HepG2 (cell line): ENCODE measurements around the gene QSOX2.

Source experiments
- CBX2 ChIP-seq, 2 experiments: fragments of 200-600 bp in 1 of 2; sonication (generic); formaldehyde crosslinking in 1 of 2; IDR thresholded peaks; 2 replicates each; pipeline versions ENCODE4 v1.7.0 to v1.8.1; 2018 to 2022; ENCODE audit warnings: low read depth in 2 of 2, low read length in 1 of 2, mild to moderate bottlenecking in 1 of 2, missing genetic modification reagents in 1 of 2
- CHCHD3 ChIP-seq: sonication (generic); formaldehyde crosslinking; IDR thresholded peaks from 2 replicates; pipeline ENCODE4 v1.8.0; 2022; ENCODE audit warnings: mild to moderate bottlenecking, missing genetic modification reagents, moderate library complexity
- MYC ChIP-seq: sonication (generic); formaldehyde crosslinking; IDR thresholded peaks from 2 replicates; pipeline ENCODE4 v1.9.0; 2021; ENCODE audit warnings: missing genetic modification reagents, borderline replicate concordance
- POLR2G ChIP-seq: fragments of 200-400 bp; formaldehyde crosslinking; IDR thresholded peaks from 2 replicates; pipeline ENCODE4 v1.6.1; 2018; ENCODE audit warnings: mild to moderate bottlenecking, low read depth, low read length, moderate library complexity
- SRSF1 ChIP-seq: fragments of 200-400 bp; formaldehyde crosslinking; optimal IDR thresholded peaks from 2 replicates; pipeline ENCODE3; 2017; ENCODE audit warnings: mild to moderate bottlenecking, low read depth, low read length, moderate library complexity
- TARDBP ChIP-seq: sonication (generic); formaldehyde crosslinking; IDR thresholded peaks from 2 replicates; pipeline ENCODE4 v1.8.0; 2022; ENCODE audit warnings: mild to moderate bottlenecking, missing genetic modification reagents
- TF ChIP-seq, protein P1 (sequence below): sonication (generic); formaldehyde crosslinking; IDR thresholded peaks from 2 replicates; pipeline ENCODE4 v1.5.0; 2020; ENCODE audit warnings: mild to moderate bottlenecking, missing genetic modification reagents, moderate library complexity

DNA sequence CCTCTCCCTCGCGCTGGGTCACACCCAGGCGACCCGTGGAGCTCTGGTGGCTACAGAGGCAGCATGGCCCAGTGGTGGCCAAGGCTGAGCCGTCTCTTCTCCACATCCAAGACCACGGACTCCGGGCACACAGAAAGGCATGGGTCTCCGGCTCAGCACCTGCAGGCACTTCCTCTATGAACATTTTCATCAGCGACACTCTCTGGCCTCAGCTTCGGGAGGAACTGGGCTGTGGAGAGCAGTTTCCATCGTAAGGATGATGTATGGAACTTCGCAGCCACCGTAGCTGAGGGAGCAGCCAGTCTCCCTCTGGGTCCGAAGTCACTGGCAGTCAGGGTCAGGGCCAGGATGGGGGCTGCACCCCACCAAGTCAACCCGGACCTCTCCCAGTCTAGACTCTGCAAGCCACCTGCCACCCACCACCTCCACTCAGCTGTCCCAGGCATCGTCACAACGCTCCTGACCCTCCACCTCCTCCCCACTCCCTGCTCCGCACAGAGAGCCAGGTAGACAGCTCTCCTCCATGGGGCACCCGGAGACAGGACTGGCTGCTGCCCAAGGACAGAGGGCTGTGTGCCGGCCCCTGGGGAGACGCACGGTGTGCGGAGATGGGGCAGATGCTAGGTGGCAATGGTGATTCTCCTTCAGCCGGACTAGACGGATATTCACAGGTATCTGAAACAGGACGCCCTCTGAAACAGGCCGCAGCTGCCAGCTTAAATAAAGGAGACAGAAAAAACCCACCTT lies 9.7 kb downstream of the QSOX2 start:
- TF ChIP-seq CHCHD3 (CRISPR knock-in tag), result no peak
- TF ChIP-seq, protein P1, sequence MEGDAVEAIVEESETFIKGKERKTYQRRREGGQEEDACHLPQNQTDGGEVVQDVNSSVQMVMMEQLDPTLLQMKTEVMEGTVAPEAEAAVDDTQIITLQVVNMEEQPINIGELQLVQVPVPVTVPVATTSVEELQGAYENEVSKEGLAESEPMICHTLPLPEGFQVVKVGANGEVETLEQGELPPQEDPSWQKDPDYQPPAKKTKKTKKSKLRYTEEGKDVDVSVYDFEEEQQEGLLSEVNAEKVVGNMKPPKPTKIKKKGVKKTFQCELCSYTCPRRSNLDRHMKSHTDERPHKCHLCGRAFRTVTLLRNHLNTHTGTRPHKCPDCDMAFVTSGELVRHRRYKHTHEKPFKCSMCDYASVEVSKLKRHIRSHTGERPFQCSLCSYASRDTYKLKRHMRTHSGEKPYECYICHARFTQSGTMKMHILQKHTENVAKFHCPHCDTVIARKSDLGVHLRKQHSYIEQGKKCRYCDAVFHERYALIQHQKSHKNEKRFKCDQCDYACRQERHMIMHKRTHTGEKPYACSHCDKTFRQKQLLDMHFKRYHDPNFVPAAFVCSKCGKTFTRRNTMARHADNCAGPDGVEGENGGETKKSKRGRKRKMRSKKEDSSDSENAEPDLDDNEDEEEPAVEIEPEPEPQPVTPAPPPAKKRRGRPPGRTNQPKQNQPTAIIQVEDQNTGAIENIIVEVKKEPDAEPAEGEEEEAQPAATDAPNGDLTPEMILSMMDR (CRISPR knock-in tag), result no peak
- TF ChIP-seq MYC (CRISPR knock-in tag), result no peak
- no peak for TF ChIP-seq POLR2G
- TF ChIP-seq SRSF1, result no peak
- no peak for TF ChIP-seq TARDBP (CRISPR knock-in tag)
- TF ChIP-seq CBX2 (IDR thresholded peaks at IDR 0.05; ENCODE audit: low read depth, low read length), result no peak
- no peak for TF ChIP-seq CBX2 (CRISPR knock-in tag; IDR thresholded peaks at IDR 0.05; ENCODE audit: low read depth)
